Transverse colon (tissue), 4 donors: Measurements from ENCODE around the gene ARHGEF7.

Source experiments
- EP300 ChIP-seq: sonication (generic); formaldehyde crosslinking; IDR thresholded peaks from one replicate; pipeline ENCODE4 v1.6.1; 2017; ENCODE audit warnings: antibody characterized with exemption, low read depth
- POLR2A ChIP-seq: fragments of 450-650 bp; IDR thresholded peaks from one replicate; pipeline ENCODE4 v1.6.1; 2016; ENCODE audit warnings: antibody characterized with exemption, mild to moderate bottlenecking, moderate library complexity
- POLR2AphosphoS5 ChIP-seq, 3 donors: sonication (generic); formaldehyde crosslinking; IDR thresholded peaks; one replicate each; pipeline ENCODE4 v1.6.1; 2016; ENCODE audit warnings: antibody characterized with exemption in 3 of 3
- TF ChIP-seq, protein P1 (sequence below), 5 experiments: fragments of 200-600 bp in 3 of 5; fragments of 450-650 bp in 2 of 5; sonication (generic) in 3 of 5; IDR thresholded peaks; 1 replicate in 2 of 5; 2 replicates in 3 of 5; pipeline ENCODE4 v1.5.1; 2016 to 2017; ENCODE audit warnings: antibody characterized with exemption in 5 of 5, inconsistent platforms in 3 of 5, mild to moderate bottlenecking in 2 of 5, moderate library complexity in 1 of 5

DNA sequence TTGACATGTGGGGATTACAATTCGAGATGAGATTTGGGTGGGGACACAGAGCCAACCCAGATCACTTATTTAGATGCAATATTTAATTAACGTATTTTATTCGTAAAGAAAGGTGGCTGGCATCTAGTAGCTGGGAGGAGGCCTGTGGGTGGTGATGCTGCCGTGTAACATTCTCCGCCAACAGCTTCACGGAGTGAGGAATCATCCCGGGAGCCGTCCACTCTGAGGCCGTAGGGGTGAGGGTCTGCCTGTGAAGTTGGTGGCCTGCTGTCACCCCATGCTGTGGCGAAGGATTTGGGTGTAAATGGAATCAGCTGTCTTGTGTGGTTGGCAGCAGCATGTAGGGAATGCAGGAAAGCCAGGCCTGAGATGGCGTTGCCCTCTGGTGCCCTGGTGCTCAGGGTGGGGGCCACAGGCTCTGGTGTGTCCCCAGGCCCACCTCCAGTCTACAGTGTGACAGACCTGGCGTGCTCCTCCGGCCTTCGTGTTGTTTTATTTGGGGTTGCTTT, 202.0 kb downstream of the ARHGEF7 start:
- TF ChIP-seq, protein P1, sequence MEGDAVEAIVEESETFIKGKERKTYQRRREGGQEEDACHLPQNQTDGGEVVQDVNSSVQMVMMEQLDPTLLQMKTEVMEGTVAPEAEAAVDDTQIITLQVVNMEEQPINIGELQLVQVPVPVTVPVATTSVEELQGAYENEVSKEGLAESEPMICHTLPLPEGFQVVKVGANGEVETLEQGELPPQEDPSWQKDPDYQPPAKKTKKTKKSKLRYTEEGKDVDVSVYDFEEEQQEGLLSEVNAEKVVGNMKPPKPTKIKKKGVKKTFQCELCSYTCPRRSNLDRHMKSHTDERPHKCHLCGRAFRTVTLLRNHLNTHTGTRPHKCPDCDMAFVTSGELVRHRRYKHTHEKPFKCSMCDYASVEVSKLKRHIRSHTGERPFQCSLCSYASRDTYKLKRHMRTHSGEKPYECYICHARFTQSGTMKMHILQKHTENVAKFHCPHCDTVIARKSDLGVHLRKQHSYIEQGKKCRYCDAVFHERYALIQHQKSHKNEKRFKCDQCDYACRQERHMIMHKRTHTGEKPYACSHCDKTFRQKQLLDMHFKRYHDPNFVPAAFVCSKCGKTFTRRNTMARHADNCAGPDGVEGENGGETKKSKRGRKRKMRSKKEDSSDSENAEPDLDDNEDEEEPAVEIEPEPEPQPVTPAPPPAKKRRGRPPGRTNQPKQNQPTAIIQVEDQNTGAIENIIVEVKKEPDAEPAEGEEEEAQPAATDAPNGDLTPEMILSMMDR (IDR thresholded peaks at IDR 0.05), result no peak
- TF ChIP-seq POLR2AphosphoS5 (IDR thresholded peaks at IDR 0.05) (no peak), POLR2A (no peak), EP300 (no peak)
